ENCODE measurements around the gene GNPTG. TPM values are rescaled to one million over a fixed set of nuclear protein-coding genes. Genes with fewer than 3 reads are reported as not detected.

Gene GNPTG
- total and polyA plus RNA-seq, 4 donors: 33.7 to 74.1 (median 50.2) TPM

- WGBS, 2 donors: 82 to 100% methylated on average over 2 of the region's 2 CpGs
- no peaks in the 10 kb centered on the region for H3K4me1 ChIP-seq (ENCODE audit: control insufficient read depth in 1 of 2, insufficient read depth in 2 of 2, low read length in 2 of 2)
These were observed 61.1 kb downstream of the GNPTG start for GRCh38 chr16:1412847-1413246.

More at GRCh38 chr16:1412847-1413246, 61.1 kb downstream of the GNPTG start:
- Histone ChIP-seq H3K9me3 (ENCODE audit: control insufficient read depth, low read length) (no peaks in the 10 kb centered on the region), H3K27me3 (ENCODE audit: control insufficient read depth in 1 of 2, insufficient read depth in 2 of 2, low read length in 1 of 2) (no peaks in the 10 kb centered on the region), H3K4me3 (ENCODE audit: low read length in 2 of 2) (no peak overlapping the region), H3K27ac (ENCODE audit: low read depth in 1 of 2, low read length in 2 of 2) (no peak overlapping the region), H3K36me3 (ENCODE audit: control insufficient read depth in 1 of 2, insufficient read depth in 2 of 2, low read length in 1 of 2) (no peaks in the 10 kb centered on the region)
- intact Hi-C loops (cut with DNase I): loop anchor here in 1 of 2 donors (10.0 kb wide), 1 partner anchor 108 kb away; the partner anchor contains the start of gene UBE2I
- DNase-seq: no peak
- ATAC-seq (ENCODE audit: low FRiP score): no peak

Other genes with a start within 250 kb of the GNPTG start
- gene CACNA1H, start 198.8 kb upstream of the GNPTG start, total RNA-seq: 10 to 100 TPM in 1 of 2 donors, 1 to 10 TPM in 1; 8.9 to 17.8 TPM
- 10 to 100 TPM in 1 of 2 donors, 1 to 10 TPM in 1; 1.3 to 10.7 TPM for gene CACNA1H, start 198.8 kb upstream of the GNPTG start, polyA plus RNA-seq
- gene TPSG1, start 126.7 kb upstream of the GNPTG start, total RNA-seq: under 1 TPM in 1 of 2 donors, not detected in 1; 0.81 TPM
- gene TPSG1, start 126.7 kb upstream of the GNPTG start, polyA plus RNA-seq: 1 to 10 TPM in 1 of 2 donors, not detected in 1; 4.6 TPM
- 10 to 100 TPM; 17.0 to 51.0 TPM for gene TPSB2, start 121.7 kb upstream of the GNPTG start, total RNA-seq
- gene TPSB2, start 121.7 kb upstream of the GNPTG start, polyA plus RNA-seq: 10 to 100 TPM in 1 of 2 donors, 1 to 10 TPM in 1; 4.9 to 10.8 TPM
- gene TPSAB1, start 111.2 kb upstream of the GNPTG start, total RNA-seq: 10 to 100 TPM; 12.2 to 38.0 TPM
- gene TPSAB1, start 111.2 kb upstream of the GNPTG start, polyA plus RNA-seq: 1 to 10 TPM; 3.0 to 3.8 TPM
- not detected for gene TPSD1, start 95.9 kb upstream of the GNPTG start, total RNA-seq
- under 1 TPM in 1 of 2 donors, not detected in 1; 0.38 TPM for gene TPSD1, start 95.9 kb upstream of the GNPTG start, polyA plus RNA-seq
- 10 to 100 TPM; 81.7 to 86.7 TPM for gene UBE2I, start 42.3 kb upstream of the GNPTG start, total RNA-seq
- gene UBE2I, start 42.3 kb upstream of the GNPTG start, polyA plus RNA-seq: 10 to 100 TPM; 35.7 to 63.1 TPM
- 1 to 10 TPM; 1.2 to 3.1 TPM for gene BAIAP3, start 18.3 kb upstream of the GNPTG start, total RNA-seq
- gene BAIAP3, start 18.3 kb upstream of the GNPTG start, polyA plus RNA-seq: 1 to 10 TPM; 1.1 to 2.6 TPM
- 10 to 100 TPM; 32.1 to 37.5 TPM for gene TSR3, start 53 bp upstream of the GNPTG start, total RNA-seq
- 10 to 100 TPM; 68.4 to 88.0 TPM for gene TSR3, start 53 bp upstream of the GNPTG start, polyA plus RNA-seq
- gene UNKL, start 62.8 kb downstream of the GNPTG start, total RNA-seq: 10 to 100 TPM; 21.2 to 34.6 TPM
- 10 to 100 TPM in 1 of 2 donors, 1 to 10 TPM in 1; 8.8 to 23.9 TPM for gene UNKL, start 62.8 kb downstream of the GNPTG start, polyA plus RNA-seq
- gene UQCC4, start 68.8 kb downstream of the GNPTG start, total RNA-seq: 1 to 10 TPM; 5.7 to 8.3 TPM
- 10 to 100 TPM; 13.3 to 20.0 TPM for gene UQCC4, start 68.8 kb downstream of the GNPTG start, polyA plus RNA-seq
- not detected for gene PERCC1, start 79.1 kb downstream of the GNPTG start, total RNA-seq
- gene PERCC1, start 79.1 kb downstream of the GNPTG start, polyA plus RNA-seq: not detected
- gene CCDC154, start 92.6 kb downstream of the GNPTG start, total RNA-seq: 1 to 10 TPM; 1.8 to 2.0 TPM
- gene CCDC154, start 92.6 kb downstream of the GNPTG start, polyA plus RNA-seq: 1 to 10 TPM; 3.8 to 9.6 TPM
- 10 to 100 TPM; 44.8 to 89.1 TPM for gene CLCN7, start 123.1 kb downstream of the GNPTG start, total RNA-seq
- 10 to 100 TPM; 14.5 to 90.9 TPM for gene CLCN7, start 123.1 kb downstream of the GNPTG start, polyA plus RNA-seq
- under 1 TPM; 0.26 to 0.33 TPM for gene PTX4, start 137.0 kb downstream of the GNPTG start, total RNA-seq
- gene PTX4, start 137.0 kb downstream of the GNPTG start, polyA plus RNA-seq: not detected
- 10 to 100 TPM; 25.6 to 28.2 TPM for gene TELO2, start 141.4 kb downstream of the GNPTG start, total RNA-seq
- gene TELO2, start 141.4 kb downstream of the GNPTG start, polyA plus RNA-seq: 10 to 100 TPM in 1 of 2 donors, 1 to 10 TPM in 1; 8.8 to 52.7 TPM
- 10 to 100 TPM; 38.1 to 52.1 TPM for gene TMEM204, start 181.7 kb downstream of the GNPTG start, total RNA-seq
- gene TMEM204, start 181.7 kb downstream of the GNPTG start, polyA plus RNA-seq: 10 to 100 TPM; 34.7 to 74.5 TPM

Data from aorta (tissue), 5 donors.